ENCODE measurements around the gene PLD1. TPM values are rescaled to one million over a fixed set of nuclear protein-coding genes. Genes with fewer than 3 reads are reported as not detected.

PLD1 gene
- total and polyA plus RNA-seq, 4 donors, result 4.9 to 31.5 (median 18.6) TPM

GRCh38 chr3:171654809-171655208 lies 155.5 kb downstream of the PLD1 start:
- WGBS, result 20% methylated on average over 3 of the region's 3 CpGs
- Histone ChIP-seq H3K9ac (ENCODE audit: low read depth in 1 of 2, low read length in 2 of 2) (no peak overlapping the region), H3K4me1 (ENCODE audit: control insufficient read depth in 4 of 4, insufficient read depth in 4 of 4, low read length in 3 of 4) (peaks cover 0 to 8% (median 5%) of the 10 kb centered on the region in 4 donors), H3K36me3 (ENCODE audit: control insufficient read depth in 4 of 4, insufficient read depth in 3 of 4, low read depth in 1 of 4, low read length in 3 of 4) (peaks cover 3 to 36% (median 18%) of the 10 kb centered on the region in 4 donors), H3K9me3 (ENCODE audit: control insufficient read depth in 4 of 4, low read length in 3 of 4) (no peaks in the 10 kb centered on the region), H3K27me3 (ENCODE audit: control insufficient read depth in 4 of 4, insufficient read depth in 4 of 4, low read length in 3 of 4) (no peaks in the 10 kb centered on the region), H3K4me3 (ENCODE audit: low read depth in 1 of 3, low read length in 3 of 3) (no peak overlapping the region), H3K27ac (ENCODE audit: low read depth in 1 of 2, low read length in 2 of 2) (peak overlapping the region in 1 of 2 donors; percentile 19)
- no peak for TF ChIP-seq ZBTB33 (IDR thresholded peaks at IDR 0.05)
- TF ChIP-seq RXRA (IDR thresholded peaks at IDR 0.05), result no peak
- TF ChIP-seq GABPA (IDR thresholded peaks at IDR 0.05 in 1 of 2, conservative IDR thresholded peaks at IDR 0.05 in 1 of 2), result no peak
- TF ChIP-seq MAX (IDR thresholded peaks at IDR 0.05), result no peak
- TF ChIP-seq CTCF (IDR thresholded peaks at IDR 0.05; ENCODE audit: low read depth, low read length, missing input control), result no peak
- no peak for TF ChIP-seq FOXA1 (IDR thresholded peaks at IDR 0.05)
- peak; percentile 20 to 44 for TF ChIP-seq RAD21 (IDR thresholded peaks at IDR 0.05)
- peak; percentile 41 for TF ChIP-seq NR2F2 (IDR thresholded peaks at IDR 0.05)
- TF ChIP-seq ATF3 (IDR thresholded peaks at IDR 0.05), result no peak
- no peak for TF ChIP-seq EGR1 (IDR thresholded peaks at IDR 0.05; ENCODE audit: low read depth in 2 of 2)
- TF ChIP-seq SP1 (IDR thresholded peaks at IDR 0.05), result peak; percentile 28
- no peak for TF ChIP-seq JUND (IDR thresholded peaks at IDR 0.05)
- no peak for TF ChIP-seq HNF4G (IDR thresholded peaks at IDR 0.05)
- TF ChIP-seq YY1 (IDR thresholded peaks at IDR 0.05), result no peak
- no peak for TF ChIP-seq FOXA2 (IDR thresholded peaks at IDR 0.05)
- no peak for TF ChIP-seq REST (IDR thresholded peaks at IDR 0.05)
- no peak for DNase-seq (ENCODE audit: low spot score)

- peak overlapping the region in 1 of 2 donors; percentile 19 for H3K27ac ChIP-seq (ENCODE audit: low read depth in 1 of 2, low read length in 2 of 2)
- no peak overlapping the region for H3K9ac ChIP-seq (ENCODE audit: low read depth in 1 of 2, low read length in 2 of 2)
- DNase-seq (ENCODE audit: low spot score), result no peak
- peaks cover 0 to 8% (median 5%) of the 10 kb centered on the region in 4 donors for H3K4me1 ChIP-seq (ENCODE audit: control insufficient read depth in 4 of 4, insufficient read depth in 4 of 4, low read length in 3 of 4)
- no peaks in the 10 kb centered on the region for H3K9me3 ChIP-seq (ENCODE audit: control insufficient read depth in 4 of 4, low read length in 3 of 4)
- H3K27me3 ChIP-seq (ENCODE audit: control insufficient read depth in 4 of 4, insufficient read depth in 4 of 4, low read length in 3 of 4), result no peaks in the 10 kb centered on the region
- H3K4me3 ChIP-seq (ENCODE audit: low read depth in 1 of 3, low read length in 3 of 3), result no peak overlapping the region
- H3K36me3 ChIP-seq (ENCODE audit: control insufficient read depth in 4 of 4, insufficient read depth in 3 of 4, low read depth in 1 of 4, low read length in 3 of 4), result peaks cover 3 to 36% (median 17%) of the 10 kb centered on the region in 4 donors
- WGBS, result 80% methylated on average over 1 of the region's 1 CpG
- no peak for TF ChIP-seq FOXA2 (IDR thresholded peaks at IDR 0.05)
- TF ChIP-seq NR2F2 (IDR thresholded peaks at IDR 0.05), result no peak
- no peak for TF ChIP-seq JUND (IDR thresholded peaks at IDR 0.05)
- TF ChIP-seq HNF4G (IDR thresholded peaks at IDR 0.05), result no peak
- no peak for TF ChIP-seq ATF3 (IDR thresholded peaks at IDR 0.05)
- no peak for TF ChIP-seq SP1 (IDR thresholded peaks at IDR 0.05)
- no peak for TF ChIP-seq RXRA (IDR thresholded peaks at IDR 0.05)
- TF ChIP-seq REST (IDR thresholded peaks at IDR 0.05), result no peak
- TF ChIP-seq ZBTB33 (IDR thresholded peaks at IDR 0.05), result no peak
- TF ChIP-seq RAD21 (IDR thresholded peaks at IDR 0.05), result no peak
- TF ChIP-seq GABPA (IDR thresholded peaks at IDR 0.05 in 1 of 2, conservative IDR thresholded peaks at IDR 0.05 in 1 of 2), result no peak
Observed at GRCh38 chr3:171654326-171654725, 156.0 kb downstream of the PLD1 start.
